PC-9 (cell line): Measurements from ENCODE around the gene ETFA.

Source experiments
- EZH2 ChIP-seq: fragments of 200-600 bp; sonication (generic); IDR thresholded peaks from 2 replicates; pipeline ENCODE4 v1.8.0; 2017; ENCODE audit warnings: antibody characterized with exemption, low read depth
- TF ChIP-seq, protein P1 (sequence below): fragments of 200-600 bp; sonication (generic); conservative IDR thresholded peaks from 2 replicates; pipeline ENCODE4 v1.6.1; 2017; ENCODE audit warnings: mixed run types, antibody characterized with exemption, mild to moderate bottlenecking, moderate library complexity

DNA sequence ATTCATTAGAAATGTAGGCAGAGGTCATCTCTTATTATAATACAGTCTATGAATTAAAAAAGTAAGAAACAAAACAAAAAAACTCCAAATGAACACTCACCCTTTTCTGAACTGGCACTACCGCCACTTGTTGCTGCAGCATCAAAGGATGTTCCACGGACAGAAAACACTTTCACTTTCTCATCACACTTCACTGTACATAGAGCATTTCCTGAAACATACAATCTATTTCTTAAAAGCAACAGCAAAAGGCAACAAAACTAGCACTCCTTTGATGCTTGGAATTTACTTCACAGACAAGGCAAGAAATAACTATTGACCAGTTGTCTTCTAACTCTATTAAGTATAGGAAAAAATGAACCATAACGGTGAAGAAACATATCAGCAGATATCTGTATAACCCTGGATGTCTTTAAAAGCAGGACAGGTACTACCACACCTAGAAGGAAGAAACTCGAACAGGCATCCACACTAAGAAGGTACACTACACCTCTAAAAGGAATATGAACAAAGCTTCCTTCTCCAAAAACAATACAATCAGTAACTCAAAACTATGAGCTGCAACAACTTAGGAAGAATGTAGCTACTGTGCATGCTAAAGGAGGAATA is 24.9 kb downstream of the ETFA start:
- no peak for TF ChIP-seq EZH2
- TF ChIP-seq, protein P1, sequence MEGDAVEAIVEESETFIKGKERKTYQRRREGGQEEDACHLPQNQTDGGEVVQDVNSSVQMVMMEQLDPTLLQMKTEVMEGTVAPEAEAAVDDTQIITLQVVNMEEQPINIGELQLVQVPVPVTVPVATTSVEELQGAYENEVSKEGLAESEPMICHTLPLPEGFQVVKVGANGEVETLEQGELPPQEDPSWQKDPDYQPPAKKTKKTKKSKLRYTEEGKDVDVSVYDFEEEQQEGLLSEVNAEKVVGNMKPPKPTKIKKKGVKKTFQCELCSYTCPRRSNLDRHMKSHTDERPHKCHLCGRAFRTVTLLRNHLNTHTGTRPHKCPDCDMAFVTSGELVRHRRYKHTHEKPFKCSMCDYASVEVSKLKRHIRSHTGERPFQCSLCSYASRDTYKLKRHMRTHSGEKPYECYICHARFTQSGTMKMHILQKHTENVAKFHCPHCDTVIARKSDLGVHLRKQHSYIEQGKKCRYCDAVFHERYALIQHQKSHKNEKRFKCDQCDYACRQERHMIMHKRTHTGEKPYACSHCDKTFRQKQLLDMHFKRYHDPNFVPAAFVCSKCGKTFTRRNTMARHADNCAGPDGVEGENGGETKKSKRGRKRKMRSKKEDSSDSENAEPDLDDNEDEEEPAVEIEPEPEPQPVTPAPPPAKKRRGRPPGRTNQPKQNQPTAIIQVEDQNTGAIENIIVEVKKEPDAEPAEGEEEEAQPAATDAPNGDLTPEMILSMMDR: no peak
